Right cardiac atrium (tissue), 5 donors: ENCODE measurements around the gene NSD2. TPM values are rescaled to one million over a fixed set of nuclear protein-coding genes. Genes with fewer than 3 reads are reported as not detected.
A peak's percentile ranks its signal among the peaks of the same experiment; 100 is the strongest.
"Not testable (repeated sequence)": the region's sequence is repeated elsewhere in the genome, so short reads cannot be mapped to it uniquely, and the experiment has no call there.

ENCODE experiments used
- ATAC-seq, 2 donors: fragments of 200-7000 bp; cut with Tn5 transposase; one replicate each; pipeline versions ENCODE4 v1.8.0 to v1.9.1; 2020; ENCODE audit warnings: moderate library complexity in 2 of 2, mild to moderate bottlenecking in 1 of 2
- DNase-seq, 3 donors: peaks; one replicate each; pipeline ENCODE4 v3.0.0-alpha.2; 2020
- H3K27ac ChIP-seq: one replicate; pipeline ENCODE4 v1.5.1; 2013; ENCODE audit warnings: mild to moderate bottlenecking, low read length, control low read depth, moderate library complexity
- H3K27me3 ChIP-seq: one replicate; pipeline ENCODE4 v1.6.1; 2013; ENCODE audit not compliant: control insufficient read depth, insufficient read depth
- H3K4me1 ChIP-seq: one replicate; pipeline ENCODE4 v1.6.1; 2013; ENCODE audit warnings: low read length; ENCODE audit not compliant: control insufficient read depth, insufficient read depth
- H3K4me3 ChIP-seq: one replicate; pipeline ENCODE4 v1.5.1; 2013; ENCODE audit warnings: low read length, control low read depth
- H3K9me3 ChIP-seq: one replicate; pipeline ENCODE4 v1.6.1; 2013; ENCODE audit warnings: low read length; ENCODE audit not compliant: control insufficient read depth
- WGBS: extraction: QIAGEN DNeasy Blood & Tissue Kit; methylation state at CpG from one replicate; pipeline ENCODE4 v1.1.7; 2013; 5-methylcytosine and 5-hydroxymethylcytosine counted together
- intact Hi-C, 4 donors: fragments of 100-400 bp; cut with DNase I; formaldehyde crosslinking; loops; one replicate each; pipeline versions ENCODE4 v1.11.0 to v1.14.0; 2022 to 2023
- polyA plus RNA-seq: library from polyadenylated mRNA; stranded (reverse); fragments of 200-250 nt; gene quantifications from one replicate; pipeline ENCODE4 v1.2.3, GENCODE V29; 2013
- total RNA-seq, 4 donors: library from RNA; stranded (reverse); fragmentation: NEBNext Ultra II Directional; extraction: Animal tissue kit (Norgen Biotek cat#: 25700); gene quantifications; one replicate each; pipeline ENCODE4 v1.2.1, GENCODE V29; 2021
- donor health status: healthy with polysubstance abuse.
- donor health status: DM: no; HTN: yes; CAD: no.
- donor health status: DM: no; HTN: no; CAD: no.
- donor health status: DM: no; HTN: yes; CAD: no; lungs with severe emphysema.
- donor health status: DM: yes; HTN: yes; CAD: no.

NSD2 gene
- total and polyA plus RNA-seq, 5 donors = 10.8 to 52.0 (median 44.6) TPM

GRCh38 chr4:2008921-2009650 lies 137.9 kb downstream of the NSD2 start, which contains the start of gene NELFA:
Gene NELFA (minus strand): TSS chr4:2008974. CDS start chr4:2008959, 15 bp downstream.
- DNase-seq (peak; percentile 95 to 98 (median 97)), ATAC-seq (peak; percentile 96 to 97)
- Histone ChIP-seq H3K27me3 (no peaks in the 10 kb centered on the region), H3K27ac (peak within 1 kb of the TSS; percentile 86), H3K4me3 (peak within 1 kb of the TSS; percentile 44), H3K4me1 (peaks cover 8% of the 10 kb centered on the region), H3K9me3 (no peaks in the 10 kb centered on the region)
- intact Hi-C loops = no loop called here
- WGBS = under 1% methylated on average over 95 of the region's 95 CpGs

- H3K4me3 ChIP-seq = peak overlapping the region; percentile 44
- WGBS = 6% methylated on average over 23 of the region's 23 CpGs
- no peaks in the 10 kb centered on the region for H3K27me3 ChIP-seq
- DNase-seq = peak; percentile 60 to 83 (median 79)
- intact Hi-C loops = no loop called here
- H3K9me3 ChIP-seq = no peaks in the 10 kb centered on the region
- peaks cover 8% of the 10 kb centered on the region for H3K4me1 ChIP-seq
- peak overlapping the region; percentile 86 for H3K27ac ChIP-seq
- peak; percentile 64 to 67 for ATAC-seq
Measured at GRCh38 chr4:2009651-2010233, 138.5 kb downstream of the NSD2 start.

GRCh38 chr4:2011583-2011982 lies 140.4 kb downstream of the NSD2 start:
- intact Hi-C loops = no loop called here
- DNase-seq (no peak), ATAC-seq (no peak)
- H3K4me1 ChIP-seq = peaks cover 4% of the 10 kb centered on the region
- H3K27ac ChIP-seq = no peak overlapping the region
- no peaks in the 10 kb centered on the region for H3K27me3 ChIP-seq
- 79% methylated on average over 3 of the region's 3 CpGs for WGBS
- no peaks in the 10 kb centered on the region for H3K9me3 ChIP-seq
- no peak overlapping the region for H3K4me3 ChIP-seq

- H3K27ac ChIP-seq = no peak overlapping the region
- H3K4me1 ChIP-seq = no peaks in the 10 kb centered on the region
- no peak overlapping the region for H3K4me3 ChIP-seq
- ATAC-seq (no peak), DNase-seq (no peak)
- intact Hi-C loops = no loop called here
- H3K27me3 ChIP-seq = no peaks in the 10 kb centered on the region
- no peaks in the 10 kb centered on the region for H3K9me3 ChIP-seq
- 83% methylated on average over 4 of the region's 4 CpGs for WGBS
Measured at GRCh38 chr4:2015008-2015407, 143.8 kb downstream of the NSD2 start.

- H3K9me3 ChIP-seq, ATAC-seq, H3K27ac ChIP-seq, H3K4me1 ChIP-seq, H3K4me3 ChIP-seq, H3K27me3 ChIP-seq, intact Hi-C loops: not testable (repeated sequence)
- DNase-seq = peak in 1 of 3 donors; percentile 32
- WGBS = 9% methylated on average over 15 of the region's 15 CpGs
Measured at GRCh38 chr4:2021358-2022018, 150.3 kb downstream of the NSD2 start.

- ATAC-seq = no peak
Measured at GRCh38 chr4:2024683-2025082, 153.5 kb downstream of the NSD2 start.

GRCh38 chr4:2025817-2026216 lies 154.6 kb downstream of the NSD2 start:
- intact Hi-C loops = no loop called here
- Histone ChIP-seq H3K27ac (no peak overlapping the region), H3K27me3 (no peaks in the 10 kb centered on the region), H3K9me3 (no peaks in the 10 kb centered on the region), H3K4me1 (no peaks in the 10 kb centered on the region), H3K4me3 (no peak overlapping the region)
- DNase-seq = no peak
- ATAC-seq = no peak

More at GRCh38 chr4:2024683-2025082, 153.5 kb downstream of the NSD2 start:
- H3K9me3 ChIP-seq = no peaks in the 10 kb centered on the region
- H3K4me1 ChIP-seq = no peaks in the 10 kb centered on the region
- no peak overlapping the region for H3K4me3 ChIP-seq
- intact Hi-C loops = no loop called here
- no peak for DNase-seq
- H3K27me3 ChIP-seq = no peaks in the 10 kb centered on the region
- no peak overlapping the region for H3K27ac ChIP-seq

GRCh38 chr4:2027120-2027519 lies 155.9 kb downstream of the NSD2 start:
- H3K9me3 ChIP-seq, H3K4me1 ChIP-seq, intact Hi-C loops, H3K27ac ChIP-seq, H3K27me3 ChIP-seq, H3K4me3 ChIP-seq, DNase-seq, ATAC-seq: not testable (repeated sequence)
- WGBS = 90% methylated on average over 4 of the region's 4 CpGs

- H3K9me3 ChIP-seq, DNase-seq, H3K4me3 ChIP-seq, H3K27me3 ChIP-seq, H3K27ac ChIP-seq, H3K4me1 ChIP-seq, intact Hi-C loops, ATAC-seq: not testable (repeated sequence)
Measured at GRCh38 chr4:2031161-2031560, 160.0 kb downstream of the NSD2 start.
